Spinal cord (tissue), 10 donors: Measurements from ENCODE around the gene LRRC74B. TPM values are rescaled to one million over a fixed set of nuclear protein-coding genes. Genes with fewer than 3 reads are reported as not detected.
A peak's percentile ranks its signal among the peaks of the same experiment; 100 is the strongest.

Experiments
- DNase-seq, 6 donors: peaks; one replicate each; pipeline versions ENCODE4 v3.0.0 to v3.0.0-alpha.2; 2013 to 2015; ENCODE audit warnings: low spot score in 6 of 6, low read depth in 4 of 6
- H3K27ac ChIP-seq: one replicate; pipeline ENCODE4 v1.5.1; 2013; ENCODE audit warnings: low read depth, low read length, control low read depth
- H3K27me3 ChIP-seq: one replicate; pipeline ENCODE4 v1.6.1; 2013; ENCODE audit warnings: low read length; ENCODE audit not compliant: control insufficient read depth, insufficient read depth
- H3K36me3 ChIP-seq: one replicate; pipeline ENCODE4 v1.6.1; 2013; ENCODE audit warnings: low read length; ENCODE audit not compliant: control insufficient read depth, insufficient read depth
- H3K4me1 ChIP-seq: one replicate; pipeline ENCODE4 v1.6.1; 2013; ENCODE audit warnings: low read length; ENCODE audit not compliant: control insufficient read depth, insufficient read depth
- H3K4me3 ChIP-seq: one replicate; pipeline ENCODE4 v1.5.1; 2013; ENCODE audit warnings: low read depth, low read length, control low read depth
- H3K9me3 ChIP-seq: one replicate; pipeline ENCODE4 v1.6.1; 2013; ENCODE audit warnings: low read length; ENCODE audit not compliant: control insufficient read depth, insufficient read depth
- WGBS: methylation state at CpG from one replicate; pipeline ENCODE4 v1.1.5; 2013; ENCODE audit warnings: missing lambda C conversion rate; ENCODE audit not compliant: insufficient coverage; 5-methylcytosine and 5-hydroxymethylcytosine counted together
- polyA plus RNA-seq, 2 donors: library from polyadenylated mRNA; unstranded; fragments of 120-200 nt; gene quantifications; one replicate each; pipeline ENCODE4 v1.2.1, GENCODE V29; 2013; ENCODE audit not compliant: insufficient read length in 2 of 2
- total RNA-seq, 2 donors: library from RNA; depleted of rRNA in 1 of 2; stranded (reverse); fragments of 120-200 nt in 1 of 2; fragments of >200 nt in 1 of 2; gene quantifications; one replicate each; pipeline versions ENCODE4 v1.2.3 to v1.2.4, GENCODE V29; 2013 to 2014
- donor health status: healthy.

Gene LRRC74B
- total and polyA plus RNA-seq, 4 donors = 1.5 to 4.7 (median 1.7) TPM; not detected in 1

DNA sequence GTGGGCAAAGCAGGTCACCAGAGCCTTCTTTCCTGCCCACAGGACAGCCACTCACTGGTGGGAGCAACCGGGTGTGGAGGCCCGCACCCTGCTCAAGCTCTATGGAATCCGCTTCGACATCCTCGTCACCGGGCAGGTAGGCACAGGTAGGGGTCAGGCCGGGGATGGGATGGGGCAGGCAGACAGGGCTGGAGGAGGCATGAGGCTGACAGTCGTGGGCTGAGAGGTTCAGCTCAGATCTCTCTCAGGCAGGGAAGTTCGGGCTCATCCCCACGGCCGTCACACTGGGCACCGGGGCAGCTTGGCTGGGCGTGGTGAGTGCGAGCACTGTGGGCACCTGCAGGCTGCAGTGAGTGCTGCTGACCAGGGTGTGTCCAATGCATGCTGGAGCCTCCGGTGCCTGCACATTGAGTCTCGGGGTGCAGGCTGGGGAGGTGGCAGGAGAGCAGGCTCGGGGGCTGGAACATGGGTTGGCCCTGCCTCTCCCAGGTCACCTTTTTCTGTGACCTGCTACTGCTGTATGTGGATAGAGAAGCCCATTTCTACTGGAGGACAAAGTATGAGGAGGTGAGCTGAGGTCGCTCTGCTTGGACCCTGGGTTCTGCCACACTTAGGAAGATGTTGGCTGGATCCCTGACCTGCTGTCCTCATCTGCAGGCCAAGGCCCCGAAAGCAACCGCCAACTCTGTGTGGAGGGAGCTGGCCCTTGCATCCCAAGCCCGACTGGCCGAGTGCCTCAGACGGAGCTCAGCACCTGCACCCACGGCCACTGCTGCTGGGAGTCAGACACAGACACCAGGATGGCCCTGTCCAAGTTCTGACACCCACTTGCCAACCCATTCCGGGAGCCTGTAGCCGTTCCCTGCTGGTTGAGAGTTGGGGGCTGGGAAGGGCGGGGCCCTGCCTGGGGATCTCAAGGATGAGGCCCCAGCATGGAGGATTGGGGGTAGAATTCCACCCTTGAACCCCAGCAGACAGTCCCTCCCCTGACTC is 19.7 kb upstream of the LRRC74B start:
- Histone ChIP-seq H3K4me1 (peaks cover 39% of the 10 kb centered on the region), H3K4me3 (no peak overlapping the region), H3K36me3 (peaks cover 39% of the 10 kb centered on the region), H3K27ac (no peak overlapping the region), H3K27me3 (no peaks in the 10 kb centered on the region), H3K9me3 (no peaks in the 10 kb centered on the region)
- 88% methylated on average over 24 of the region's 27 CpGs for WGBS
- no peak for DNase-seq

DNA sequence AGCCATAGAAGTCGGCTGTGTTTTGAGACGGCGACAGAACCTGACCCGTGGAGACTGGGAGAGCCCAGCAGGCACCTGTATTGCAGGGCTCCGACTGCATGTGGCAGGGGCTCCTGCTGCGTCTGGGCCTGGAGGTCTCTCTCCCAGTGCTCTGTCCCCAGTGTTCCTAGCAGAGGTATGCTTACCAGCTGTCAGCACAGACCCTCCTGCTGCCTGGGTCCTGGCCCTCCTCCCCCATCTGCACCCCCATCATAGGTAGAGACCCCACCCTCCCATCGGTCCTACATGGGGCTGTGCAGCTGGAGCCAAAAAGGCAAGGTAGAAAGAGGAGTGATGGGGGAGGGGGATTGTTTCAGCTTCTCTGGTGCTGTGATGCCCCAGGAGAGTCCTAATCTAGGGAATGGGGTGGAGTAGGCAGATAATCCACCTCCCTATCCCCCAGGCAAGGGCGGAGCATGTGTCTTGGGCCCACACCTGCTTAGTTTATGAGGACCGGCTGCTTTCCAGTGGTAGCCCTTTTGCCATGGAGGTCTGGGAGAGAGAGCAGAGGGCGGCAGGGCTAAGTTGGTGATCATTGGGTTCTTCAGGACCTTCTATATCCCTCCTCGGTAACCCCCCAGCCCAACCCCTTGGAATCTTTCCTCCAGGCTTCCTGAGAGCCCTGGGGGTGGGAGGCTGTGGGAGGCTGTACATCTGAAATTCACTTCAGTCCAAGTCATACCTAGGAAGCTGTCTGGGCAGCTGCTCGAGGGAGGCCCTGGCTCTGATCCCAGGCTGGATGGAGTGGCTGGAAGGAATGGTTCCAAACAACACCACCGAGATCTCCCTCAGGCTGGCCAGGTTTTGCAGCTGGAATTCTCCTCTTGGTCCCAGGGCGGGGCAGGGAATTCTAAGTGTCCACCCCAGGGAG is 18.7 kb upstream of the LRRC74B start:
- WGBS = 66% methylated on average over 7 of the region's 14 CpGs
- H3K4me1 ChIP-seq = peaks cover 48% of the 10 kb centered on the region
- H3K4me3 ChIP-seq = no peak overlapping the region
- H3K36me3 ChIP-seq = peaks cover 42% of the 10 kb centered on the region
- peaks cover 6% of the 10 kb centered on the region for H3K27me3 ChIP-seq
- DNase-seq = peak in 1 of 6 donors; percentile 18
- H3K9me3 ChIP-seq = no peaks in the 10 kb centered on the region
- H3K27ac ChIP-seq = no peak overlapping the region

DNA sequence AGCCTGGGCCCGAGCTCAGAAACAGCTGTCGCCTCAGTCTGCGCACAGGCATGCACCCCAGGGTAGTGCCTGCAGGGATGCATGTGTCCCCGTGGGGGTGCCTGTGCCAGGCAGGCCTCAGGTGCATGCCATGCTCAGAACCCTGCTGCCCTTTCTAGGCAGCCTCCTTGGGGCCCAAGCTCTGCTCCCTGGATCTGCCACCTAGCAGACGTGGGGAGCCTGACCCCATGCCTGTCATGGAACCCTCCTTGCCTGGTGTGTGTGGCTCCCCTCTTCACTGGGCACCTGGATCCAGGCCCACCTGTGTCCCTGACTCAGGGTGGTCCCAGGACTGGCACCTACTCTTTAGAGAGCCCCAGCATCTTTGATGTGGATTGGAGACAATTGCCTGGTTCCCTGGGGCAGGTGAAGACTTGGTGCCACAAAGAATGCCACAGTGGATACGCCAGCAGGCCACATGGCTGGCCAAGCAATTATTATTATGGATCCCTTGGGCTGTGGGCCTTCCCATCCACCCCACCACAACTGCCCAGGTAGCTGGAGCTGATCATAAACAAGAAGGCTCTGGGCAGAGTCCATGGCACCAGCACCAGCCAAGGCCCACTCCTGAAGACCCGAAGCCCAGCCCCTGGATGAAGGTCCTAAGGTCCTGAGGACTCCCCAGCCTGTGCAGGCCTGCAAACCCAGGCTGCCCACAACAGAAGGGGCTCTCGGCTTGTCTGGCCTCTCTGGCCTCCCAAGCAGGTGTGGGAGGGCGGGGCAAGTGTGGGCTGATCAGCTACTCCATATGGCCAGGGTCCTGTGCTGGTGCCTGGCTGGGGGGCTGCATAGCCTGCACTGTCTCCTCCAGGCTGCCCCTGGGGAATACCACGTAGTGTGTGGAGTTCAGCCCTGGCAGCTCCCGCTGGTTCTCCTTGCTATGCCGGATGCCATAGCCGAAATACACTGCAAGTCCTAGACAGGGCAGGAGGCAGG is 17.2 kb upstream of the LRRC74B start:
- Histone ChIP-seq H3K4me1 (peaks cover 58% of the 10 kb centered on the region), H3K36me3 (peaks cover 39% of the 10 kb centered on the region), H3K27me3 (peaks cover 10% of the 10 kb centered on the region), H3K27ac (no peak overlapping the region), H3K9me3 (no peaks in the 10 kb centered on the region), H3K4me3 (no peak overlapping the region)
- WGBS = 88% methylated on average over 13 of the region's 13 CpGs
- no peak for DNase-seq

DNA sequence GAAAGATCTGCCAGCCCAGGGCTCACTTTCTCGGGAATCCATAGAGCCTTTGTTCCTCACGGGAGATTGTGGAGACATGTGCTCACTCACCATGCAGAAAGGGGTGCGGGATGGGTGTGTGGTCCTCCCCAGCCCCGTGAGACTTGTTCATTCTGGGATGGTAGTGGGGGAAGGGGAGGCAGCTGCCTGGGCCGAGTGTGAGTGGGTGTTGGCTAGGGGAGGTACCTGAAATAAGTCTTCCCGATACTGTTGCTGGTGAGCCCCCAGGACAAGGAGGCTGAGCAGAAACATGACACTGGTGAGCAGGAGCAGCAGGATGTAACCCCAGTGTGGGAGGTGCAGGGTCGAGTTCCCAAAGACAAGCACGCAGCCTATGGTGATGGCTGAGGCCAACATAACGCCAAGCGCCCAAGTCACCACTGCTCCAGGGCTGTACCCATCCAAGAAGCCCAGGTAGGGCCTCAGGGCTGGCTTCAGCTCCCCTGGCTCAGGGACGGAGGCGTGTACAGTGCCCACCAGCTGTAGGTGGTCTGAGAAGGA is 16.2 kb upstream of the LRRC74B start:
- H3K27me3 ChIP-seq = peaks cover 10% of the 10 kb centered on the region
- no peak overlapping the region for H3K4me3 ChIP-seq
- H3K9me3 ChIP-seq = no peaks in the 10 kb centered on the region
- peaks cover 39% of the 10 kb centered on the region for H3K36me3 ChIP-seq
- peaks cover 58% of the 10 kb centered on the region for H3K4me1 ChIP-seq
- WGBS = 68% methylated on average over 12 of the region's 12 CpGs
- DNase-seq = no peak
- no peak overlapping the region for H3K27ac ChIP-seq

DNA sequence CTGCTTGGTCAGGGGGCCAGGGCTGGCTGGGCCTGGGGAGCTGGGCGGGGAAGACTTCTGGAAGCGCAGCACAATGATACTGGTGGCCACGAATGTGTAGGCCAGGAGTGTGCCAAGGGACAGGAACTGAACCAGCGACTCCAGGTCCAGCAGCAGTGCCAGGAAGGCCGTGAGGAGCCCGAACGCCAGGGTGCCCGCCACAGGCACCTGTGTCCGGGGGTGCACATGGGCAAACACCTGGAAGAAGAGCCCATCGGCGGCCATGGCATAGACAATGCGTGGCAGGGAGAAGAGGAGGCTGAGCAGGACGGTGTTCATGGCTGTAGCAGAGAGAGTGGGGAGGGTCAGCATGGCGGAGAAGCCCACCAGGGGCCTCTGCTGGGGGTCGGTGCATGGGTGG is 15.7 kb upstream of the LRRC74B start:
- no peak overlapping the region for H3K4me3 ChIP-seq
- no peak for DNase-seq
- no peaks in the 10 kb centered on the region for H3K9me3 ChIP-seq
- peaks cover 58% of the 10 kb centered on the region for H3K4me1 ChIP-seq
- peaks cover 39% of the 10 kb centered on the region for H3K36me3 ChIP-seq
- 88% methylated on average over 14 of the region's 15 CpGs for WGBS
- peaks cover 10% of the 10 kb centered on the region for H3K27me3 ChIP-seq
- no peak overlapping the region for H3K27ac ChIP-seq

DNA sequence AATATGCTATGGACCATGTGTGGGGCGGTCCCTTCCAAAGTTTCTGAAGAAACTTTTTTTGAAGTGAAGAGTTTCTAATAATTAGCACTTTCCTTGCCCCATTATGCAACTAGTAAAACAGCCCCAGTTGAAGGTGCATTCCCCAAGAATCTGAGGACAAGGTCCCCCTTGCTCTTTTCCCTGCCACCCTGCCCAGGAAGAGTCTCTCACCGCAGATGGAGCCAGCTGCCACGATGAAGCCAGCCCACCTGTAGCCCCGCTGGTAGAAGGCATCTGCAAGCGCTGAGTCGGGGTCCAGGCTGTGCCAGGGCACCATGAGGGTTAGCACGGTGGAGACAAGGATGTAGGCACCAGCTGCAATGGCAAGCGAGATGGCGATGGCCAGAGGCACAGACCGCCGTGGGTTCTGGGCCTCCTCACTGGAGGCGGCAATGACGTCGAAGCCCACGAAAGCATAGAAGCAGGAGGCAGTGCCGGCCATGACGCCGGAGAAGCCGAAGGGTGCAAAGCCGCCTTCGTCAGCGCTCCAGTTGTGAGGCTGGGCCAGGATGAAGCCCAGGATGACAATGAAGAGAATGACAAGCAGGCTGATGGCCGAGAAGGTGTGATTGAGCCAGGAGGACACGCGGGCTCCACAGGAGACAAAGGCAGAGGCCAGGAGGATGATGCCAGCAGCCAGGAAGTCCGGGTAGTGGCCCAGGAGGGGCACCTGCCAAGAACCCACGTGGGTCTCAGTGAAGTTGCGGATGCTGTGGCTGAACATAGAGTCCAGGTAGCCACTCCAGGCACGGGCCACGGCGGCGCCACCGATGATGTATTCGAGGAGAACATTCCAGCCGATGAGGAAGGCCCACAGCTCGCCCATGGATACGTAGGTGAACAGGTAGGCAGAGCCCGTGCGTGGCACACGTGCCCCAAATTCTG is 14.9 kb upstream of the LRRC74B start:
- H3K27ac ChIP-seq = no peak overlapping the region
- H3K4me1 ChIP-seq = peaks cover 58% of the 10 kb centered on the region
- H3K36me3 ChIP-seq = peaks cover 37% of the 10 kb centered on the region
- no peaks in the 10 kb centered on the region for H3K9me3 ChIP-seq
- H3K27me3 ChIP-seq = peaks cover 10% of the 10 kb centered on the region
- no peak overlapping the region for H3K4me3 ChIP-seq
- DNase-seq = no peak
- WGBS = 92% methylated on average over 39 of the region's 40 CpGs

DNA sequence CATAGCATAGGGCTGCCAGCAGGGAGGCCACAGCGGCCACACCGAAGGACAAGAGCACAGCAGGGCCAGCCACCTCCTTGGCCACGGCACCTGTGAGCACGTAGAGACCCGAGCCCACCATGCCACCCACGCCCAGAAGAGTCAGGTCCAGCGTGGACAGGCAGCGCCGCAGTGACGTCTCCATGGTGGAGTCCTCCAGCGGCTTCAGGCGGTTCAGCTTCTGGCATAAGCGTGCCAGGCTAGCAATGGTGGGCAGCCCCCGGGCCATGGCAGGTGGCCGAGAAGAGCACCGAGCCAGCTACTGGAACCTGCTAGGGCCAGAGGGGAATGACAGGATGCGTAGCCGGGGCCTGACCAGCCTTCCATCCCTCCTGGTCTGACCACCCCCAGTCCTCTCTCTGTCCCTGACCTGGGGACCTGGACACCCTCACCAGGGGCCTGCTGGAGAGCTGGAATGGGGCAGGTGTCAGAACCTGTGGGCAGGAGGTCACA is 14.2 kb upstream of the LRRC74B start:
- peak overlapping the region; percentile 26 for H3K4me3 ChIP-seq
- no peak overlapping the region for H3K27ac ChIP-seq
- H3K36me3 ChIP-seq = peaks cover 30% of the 10 kb centered on the region
- H3K9me3 ChIP-seq = no peaks in the 10 kb centered on the region
- peaks cover 10% of the 10 kb centered on the region for H3K27me3 ChIP-seq
- WGBS = 96% methylated on average over 15 of the region's 18 CpGs
- no peak for DNase-seq
- peaks cover 57% of the 10 kb centered on the region for H3K4me1 ChIP-seq
